B cell (primary cell): Measurements from ENCODE around the gene RNU1-2. TPM values are rescaled to one million over a fixed set of nuclear protein-coding genes. Genes with fewer than 3 reads are reported as not detected.
A peak's percentile ranks its signal among the peaks of the same experiment; 100 is the strongest.

Source experiments
- ATAC-seq: fragments of 200-7000 bp; cut with Tn5 transposase; one replicate; pipeline ENCODE4 v1.10.0; 2021; ENCODE audit warnings: low read depth, mild to moderate bottlenecking, moderate number of reproducible peaks, moderate library complexity
- CTCF ChIA-PET: fragments of 350-600 bp; sonication (Branson Sonifier 250); formaldehyde crosslinking; loops from one replicate; lab custom pipeline; 2021; ENCODE audit warnings: antibody characterized with exemption, inconsistent platforms; lab: Charles Lee
- POLR2A ChIA-PET: fragments of 350-600 bp; sonication (Branson Sonifier 250); formaldehyde crosslinking; loops from one replicate; lab custom pipeline; 2021; ENCODE audit warnings: antibody characterized with exemption; lab: Charles Lee
- DNase-seq: peaks from one replicate; pipeline ENCODE4 v3.0.0; 2013
- H2AFZ ChIP-seq: 2 replicates; pipeline ENCODE4 v1.6.1; 2012; ENCODE audit warnings: mild to moderate bottlenecking, low read depth, low read length; ENCODE audit not compliant: insufficient read depth, poor library complexity, severe bottlenecking
- H3K27ac ChIP-seq, 2 donors: 1 replicate in 1 of 2; 2 replicates in 1 of 2; pipeline ENCODE4 v1.5.1; 2012 to 2013; ENCODE audit warnings: low read length in 2 of 2, mild to moderate bottlenecking in 2 of 2, moderate library complexity in 1 of 2
- H3K27me3 ChIP-seq, 4 experiments: fragments of 200-600 bp in 1 of 4; sonication (generic) in 1 of 4; replicated peaks in 1 of 4; 1 replicate in 2 of 4; 2 replicates in 2 of 4; pipeline versions ENCODE4 v1.6.1 to v1.7.0; 2013 to 2016; ENCODE audit warnings: low read length in 3 of 4, mild to moderate bottlenecking in 2 of 4, mixed read lengths in 1 of 4, moderate library complexity in 1 of 4; ENCODE audit not compliant: insufficient read depth in 4 of 4, control insufficient read depth in 3 of 4; ENCODE audit errors: control extremely low read depth in 1 of 4
- H3K36me3 ChIP-seq, 2 experiments: replicated peaks in 1 of 2; 1 replicate in 1 of 2; 2 replicates in 1 of 2; pipeline versions ENCODE4 v1.6.1 to v1.7.1; 2013; ENCODE audit warnings: low read length in 1 of 2; ENCODE audit not compliant: insufficient read depth in 2 of 2, control insufficient read depth in 1 of 2; ENCODE audit errors: control extremely low read depth in 1 of 2, extremely low read depth in 1 of 2
- H3K4me1 ChIP-seq, 2 donors: fragments of 200-600 bp in 1 of 2; sonication (generic) in 1 of 2; 1 replicate in 1 of 2; 2 replicates in 1 of 2; pipeline versions ENCODE4 v1.5.1 to v1.6.1; 2013 to 2017; ENCODE audit warnings: low read length in 2 of 2; ENCODE audit not compliant: control insufficient read depth in 2 of 2, insufficient read depth in 2 of 2
- H3K4me2 ChIP-seq: replicated peaks from 2 replicates; pipeline ENCODE3; 2012; ENCODE audit warnings: mild to moderate bottlenecking, low read depth, low read length; ENCODE audit not compliant: poor library complexity, severe bottlenecking
- H3K4me3 ChIP-seq, 5 experiments: fragments of 200-600 bp in 1 of 5; sonication (generic) in 1 of 5; 1 replicate in 3 of 5; 2 replicates in 2 of 5; pipeline versions ENCODE4 v1.5.1 to v1.7.0; 2011 to 2016; ENCODE audit warnings: low read length in 4 of 5, mild to moderate bottlenecking in 4 of 5, low read depth in 2 of 5, control low read depth in 1 of 5, moderate library complexity in 1 of 5; ENCODE audit not compliant: insufficient read depth in 1 of 5; ENCODE audit errors: control extremely low read depth in 1 of 5, extremely low read depth in 1 of 5
- H3K79me2 ChIP-seq: fragments of 200-600 bp; sonication (generic); one replicate; pipeline ENCODE4 v1.6.0; 2016; ENCODE audit warnings: low read length; ENCODE audit not compliant: control insufficient read depth, insufficient read depth
- H3K9ac ChIP-seq: fragments of 200-600 bp; sonication (generic); 2 replicates; pipeline ENCODE4 v1.6.1; 2017; ENCODE audit warnings: mild to moderate bottlenecking, low read length, moderate library complexity
- H3K9me3 ChIP-seq, 3 donors: one replicate each; pipeline versions ENCODE4 v1.6.1 to v1.7.1; 2013; ENCODE audit warnings: low read length in 2 of 3; ENCODE audit not compliant: control insufficient read depth in 2 of 3, insufficient read depth in 1 of 3; ENCODE audit errors: control extremely low read depth in 1 of 3
- H4K20me1 ChIP-seq: 2 replicates; pipeline ENCODE4 v1.6.0; 2012; ENCODE audit warnings: mild to moderate bottlenecking, low read length; ENCODE audit not compliant: insufficient read depth, control insufficient read depth, poor library complexity, severe bottlenecking
- H3K27ac Mint-ChIP-seq: one replicate; pipeline ENCODE4 v1.8.0; 2021; ENCODE audit warnings: mixed read lengths
- H3K27me3 Mint-ChIP-seq: one replicate; pipeline ENCODE4 v1.8.0; 2021; ENCODE audit warnings: mixed read lengths
- H3K4me1 Mint-ChIP-seq: one replicate; pipeline ENCODE4 v1.8.0; 2021; ENCODE audit warnings: mixed read lengths
- H3K4me3 Mint-ChIP-seq: one replicate; pipeline ENCODE4 v1.8.0; 2021; ENCODE audit warnings: mixed read lengths
- H3K9me3 Mint-ChIP-seq: one replicate; pipeline ENCODE4 v1.8.0; 2022; ENCODE audit warnings: mixed read lengths; ENCODE audit not compliant: insufficient read depth
- CTCF ChIP-seq: fragments of 200-600 bp; IDR thresholded peaks from one replicate; pipeline ENCODE4 v1.8.0; 2022; ENCODE audit warnings: antibody characterized with exemption, mild to moderate bottlenecking
- EZH2 ChIP-seq: IDR thresholded peaks from 2 replicates; pipeline ENCODE4 v1.6.1; 2012; ENCODE audit warnings: borderline replicate concordance, low read depth, mild to moderate bottlenecking, moderate library complexity, low read length; ENCODE audit not compliant: insufficient read depth, poor library complexity, severe bottlenecking
- WGBS: methylation state at CpG from one replicate; pipeline ENCODE4 v1.1.5; 2013; ENCODE audit warnings: missing lambda C conversion rate; ENCODE audit not compliant: insufficient coverage; 5-methylcytosine and 5-hydroxymethylcytosine counted together
- intact Hi-C: fragments of 100-400 bp; cut with micrococcal nuclease; formaldehyde crosslinking; loops from one replicate; pipeline ENCODE4 v1.10.0; 2022
- polyA plus RNA-seq: library from polyadenylated mRNA; depleted of rRNA; stranded (reverse); fragments of >200 nt; gene quantifications from 2 replicates; pipeline ENCODE4 v1.2.3, GENCODE V29; 2012
- total RNA-seq, 2 donors: library from RNA; stranded (reverse); fragments of 120-200 nt in 1 of 2; gene quantifications; 1 replicate in 1 of 2; 2 replicates in 1 of 2; pipeline versions ENCODE4 v1.2.3 to v1.2.4, GENCODE V29; 2013 to 2022

The RNU1-2 gene
- total and polyA plus RNA-seq, 2 donors (not counting 1 experiment from before 2014, with no cell fraction given): 4,377 TPM; not detected in 1

- no peak overlapping the region for H3K4me3 Mint-ChIP-seq
- ChIA-PET CTCF (interaction anchor here (1.1 to 2.1 kb wide), 3 partner anchors 8 to 55 kb away, joined by 4 to 6 read pairs (median 5); no protein-coding TSS in a partner anchor), POLR2A (interaction anchor here (0.6 to 2.7 kb wide), 7 partner anchors 9 to 391 kb away, joined by 3 to 17 read pairs (median 4); partner anchors contain the start of genes RNU1-1 and RNU1-2)
- H3K27ac Mint-ChIP-seq: no peak overlapping the region
- Histone ChIP-seq H3K27me3 (no peaks in the 10 kb centered on the region), H3K4me1 (peaks cover 38 to 54% of the 10 kb centered on the region in 2 donors), H3K27ac (peak overlapping the region; percentile 96 to 99), H2AFZ (peak overlapping the region; percentile 76), H3K9me3 (peaks cover 0 to 18% (median 9%) of the 10 kb centered on the region in 3 donors), H3K4me2 (peak overlapping the region; percentile 77), H3K79me2 (no peaks in the 10 kb centered on the region), H3K9ac (peak overlapping the region; percentile 84), H4K20me1 (no peaks in the 10 kb centered on the region), H3K36me3 (no peaks in the 10 kb centered on the region), H3K4me3 (peak overlapping the region; percentile 38 to 68 (median 66))
- ATAC-seq (peak; percentile 70), DNase-seq (no peak)
- peaks cover 36% of the 10 kb centered on the region for H3K4me1 Mint-ChIP-seq
- WGBS: 5% methylated on average over 11 of the region's 12 CpGs
- H3K27me3 Mint-ChIP-seq: no peaks in the 10 kb centered on the region
- peaks cover 5% of the 10 kb centered on the region for H3K9me3 Mint-ChIP-seq
- intact Hi-C loops: loop anchor here (1.0 kb wide), 2 partner anchors 8 to 9 kb away; no protein-coding TSS in a partner anchor
- TF ChIP-seq CTCF (no peak), EZH2 (no peak)
Measured at GRCh38 chr1:16905110-16905867, 9.5 kb downstream of the RNU1-2 start.
